ENCODE data around the gene VASN. TPM values are rescaled to one million over a fixed set of nuclear protein-coding genes. Genes with fewer than 3 reads are reported as not detected.

Gene VASN
- total RNA-seq, 1 experiment from 2014 or later: 45.3 TPM

DNA sequence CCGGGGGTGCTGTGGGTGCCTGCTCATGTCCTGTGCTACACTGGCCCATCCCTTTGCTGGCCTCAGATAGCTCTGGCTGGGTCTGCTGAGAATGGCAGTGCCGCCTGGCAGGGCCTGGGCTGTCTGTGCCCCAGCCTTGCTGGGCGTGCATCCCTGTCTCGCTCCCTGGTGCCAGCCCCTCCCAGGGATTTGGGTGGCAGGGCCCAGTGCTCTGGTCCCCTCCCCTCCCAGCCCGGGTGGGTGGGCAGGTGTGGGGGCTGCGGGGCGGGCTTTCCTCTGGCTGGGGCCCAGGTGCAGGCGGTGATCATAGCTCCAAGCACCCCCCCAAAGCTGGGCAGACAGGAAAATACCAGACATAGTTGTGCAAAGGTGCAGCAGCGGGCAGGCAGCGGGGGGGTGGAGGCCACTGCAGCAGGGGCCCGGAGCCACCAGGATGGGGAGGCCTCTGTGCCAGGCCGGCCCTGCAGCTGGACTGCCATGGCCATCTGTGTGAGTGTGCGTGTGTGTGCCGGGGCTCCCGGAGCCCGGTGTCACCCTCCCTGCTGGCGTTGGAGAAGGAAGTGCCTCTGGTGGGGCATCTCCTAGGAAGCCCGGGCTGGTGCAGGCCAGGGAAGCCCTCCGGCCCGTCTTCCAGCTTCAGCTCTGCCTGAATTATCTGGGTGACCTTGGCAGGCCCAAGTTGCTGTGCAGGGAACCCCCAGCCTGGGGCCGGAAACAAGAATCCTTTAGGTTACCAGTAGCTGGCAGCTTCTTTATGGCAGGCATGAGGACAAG, 48.4 kb upstream of the VASN start:
- H3F3A ChIP-seq (ENCODE audit: insufficient read depth, low read depth): no peaks in the 10 kb centered on the region
- no peak overlapping the region for H2AFZ ChIP-seq
- ChIA-PET CTCF (interaction anchor here (0.6 to 1.1 kb wide), 2 partner anchors 33 to 50 kb away, joined by 4 to 6 read pairs; no protein-coding TSS in a partner anchor), POLR2A (ENCODE audit: unreplicated experiment) (interaction anchor here (0.5 to 0.8 kb wide), 7 partner anchors 11 to 1537 kb away, joined by 3 to 9 read pairs (median 4); partner anchors contain the start of gene TFAP4)
- peaks cover 42% of the 10 kb centered on the region for H4K20me1 ChIP-seq (ENCODE audit: insufficient read depth)
- no peak for TF ChIP-seq CTCF (conservative IDR thresholded peaks at IDR 0.05)
- no peak for TF ChIP-seq EZH2 (IDR thresholded peaks at IDR 0.05; ENCODE audit: low read depth)
- DNase-seq: peak in 1 of 2 experiments; percentile 95
- no peaks in the 10 kb centered on the region for H3K9me2 ChIP-seq (ENCODE audit: insufficient read depth)
- H3K9me3 ChIP-seq (ENCODE audit: insufficient read depth, low read depth): no peaks in the 10 kb centered on the region
- H3K27ac ChIP-seq: no peak overlapping the region
- no peaks in the 10 kb centered on the region for H3K27me3 ChIP-seq (ENCODE audit: insufficient read depth, low read depth)
- H3K79me2 ChIP-seq (ENCODE audit: low read depth): peaks cover 16% of the 10 kb centered on the region
- BruUV-seq (replicated peaks): no TSS peak
- no peak overlapping the region for H3K4me3 ChIP-seq
- intact Hi-C loops (cut with micrococcal nuclease; ENCODE audit: unreplicated experiment): no loop called here
- no peaks in the 10 kb centered on the region for H3K36me3 ChIP-seq (ENCODE audit: low read depth)
- H3K4me2 ChIP-seq: no peak overlapping the region
- H3K4me1 ChIP-seq (replicated peaks; ENCODE audit: insufficient read depth): 0 out of 2 replicates have a peak, but pooled peaks cover under 1% of the 10 kb centered on the region

DNA sequence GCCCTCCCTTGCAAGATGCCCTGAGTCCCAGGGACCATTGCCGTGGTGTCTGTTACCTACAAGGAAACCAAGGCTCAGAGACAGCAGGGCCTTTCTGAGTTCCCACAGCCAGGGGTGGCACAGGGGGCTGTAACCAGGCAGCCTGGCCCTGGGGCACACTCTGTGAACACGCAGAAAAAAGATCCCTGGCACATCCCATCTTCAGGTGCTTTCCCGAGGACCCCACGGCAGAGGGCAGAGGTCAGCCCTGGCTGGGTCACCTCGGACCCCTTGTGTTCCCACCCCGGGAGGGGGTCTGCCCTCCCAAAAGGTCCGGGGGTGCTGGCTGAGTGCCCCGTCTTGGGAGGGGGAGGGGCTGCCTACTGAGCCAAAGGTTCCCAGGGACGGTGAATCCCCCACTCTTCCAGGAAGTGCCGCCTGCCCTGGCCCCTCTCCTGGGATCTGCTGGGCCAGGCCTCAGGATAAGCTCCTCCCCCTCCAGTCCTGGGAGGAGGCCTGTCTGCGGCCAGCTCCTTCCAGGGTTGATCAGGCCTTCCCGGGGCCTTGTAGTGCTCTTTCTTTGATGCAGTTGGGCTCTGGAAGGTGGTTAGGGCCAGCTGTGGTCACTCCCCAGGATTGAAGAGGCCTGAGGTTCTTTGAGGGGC, 47.7 kb upstream of the VASN start:
- Histone ChIP-seq H3K4me1 (replicated peaks; ENCODE audit: insufficient read depth) (no peaks in the 10 kb centered on the region), H3K36me3 (ENCODE audit: low read depth) (no peaks in the 10 kb centered on the region)

More for the DNA sequence above, 47.7 kb upstream of the VASN start:
- no TSS peak for BruUV-seq (replicated peaks)
- H3K4me2 ChIP-seq: no peak overlapping the region
- H3K27ac ChIP-seq: no peak overlapping the region
- DNase-seq: no peak
- no peak overlapping the region for H3K4me3 ChIP-seq
- H4K20me1 ChIP-seq (ENCODE audit: insufficient read depth): peaks cover 38% of the 10 kb centered on the region
- no peaks in the 10 kb centered on the region for H3F3A ChIP-seq (ENCODE audit: insufficient read depth, low read depth)
- H3K9me2 ChIP-seq (ENCODE audit: insufficient read depth): no peaks in the 10 kb centered on the region
- CTCF ChIA-PET: interaction anchor here (0.6 to 1.1 kb wide), 3 partner anchors 16 to 50 kb away, joined by 3 to 6 read pairs (median 4); no protein-coding TSS in a partner anchor
- TF ChIP-seq EZH2 (IDR thresholded peaks at IDR 0.05; ENCODE audit: low read depth): no peak
- TF ChIP-seq CTCF (conservative IDR thresholded peaks at IDR 0.05): no peak
- intact Hi-C loops (cut with micrococcal nuclease; ENCODE audit: unreplicated experiment): no loop called here
- H3K9me3 ChIP-seq (ENCODE audit: insufficient read depth, low read depth): no peaks in the 10 kb centered on the region
- 0 out of 2 replicates have a peak, but pooled peaks cover 8% of the 10 kb centered on the region for H3K79me2 ChIP-seq (ENCODE audit: low read depth)
- no peak overlapping the region for H2AFZ ChIP-seq
- H3K27me3 ChIP-seq (ENCODE audit: insufficient read depth, low read depth): no peaks in the 10 kb centered on the region
- POLR2A ChIA-PET (ENCODE audit: unreplicated experiment): interaction anchor here (0.5 to 0.8 kb wide), 5 partner anchors 34 to 624 kb away, joined by 4 to 9 read pairs (median 5); partner anchors contain the start of gene TFAP4
